Measurements from ENCODE around the gene TBC1D5. TPM values are rescaled to one million over a fixed set of nuclear protein-coding genes. Genes with fewer than 3 reads are reported as not detected.

TBC1D5 gene
- total RNA-seq, 1 experiment from 2014 or later = 26.1 TPM

- DNase-seq (ENCODE audit: low spot score) (no peak), ATAC-seq (no peak)
- TF ChIP-seq OVOL2 (CRISPR knock-in tag; IDR thresholded peaks at IDR 0.05; ENCODE audit: borderline replicate concordance) (no peak), NR2C2 (CRISPR knock-in tag; IDR thresholded peaks at IDR 0.05) (no peak), ZNF425 (CRISPR knock-in tag; conservative IDR thresholded peaks at IDR 0.05) (no peak), IRF1 (CRISPR knock-in tag; IDR thresholded peaks at IDR 0.05) (no peak), FOXK1 (CRISPR knock-in tag; IDR thresholded peaks at IDR 0.05) (no peak), E2F5 (CRISPR knock-in tag; IDR thresholded peaks at IDR 0.05) (no peak), FOXP4 (CRISPR knock-in tag; IDR thresholded peaks at IDR 0.05) (no peak), ZNF416 (CRISPR knock-in tag; IDR thresholded peaks at IDR 0.05) (no peak)
- Mint-ChIP-seq H3K4me3 (no peak overlapping the region), H3K4me1 (no peaks in the 10 kb centered on the region), H3K9me3 (peaks cover 30% of the 10 kb centered on the region), H3K27me3 (ENCODE audit: low read depth) (no peaks in the 10 kb centered on the region), H3K27ac (no peak overlapping the region), H3K36me3 (peaks cover 29% of the 10 kb centered on the region)
- CTCF ChIA-PET = no interaction called here
- POLR2A ChIA-PET = no interaction called here
Observed at GRCh38 chr3:17714473-17714872, 28.0 kb downstream of the TBC1D5 start.

GRCh38 chr3:17709236-17709810 is 33.1 kb downstream of the TBC1D5 start:
- Mint-ChIP-seq H3K9me3 (peaks cover 18% of the 10 kb centered on the region), H3K36me3 (peaks cover 17% of the 10 kb centered on the region), H3K4me1 (no peaks in the 10 kb centered on the region), H3K4me3 (no peak overlapping the region), H3K27me3 (ENCODE audit: low read depth) (no peaks in the 10 kb centered on the region), H3K27ac (no peak overlapping the region)
- DNase-seq (ENCODE audit: low spot score) = no peak
- CTCF ChIA-PET = no interaction called here
- POLR2A ChIA-PET = no interaction called here
- ATAC-seq = no peak
- TF ChIP-seq ATF2 (CRISPR knock-in tag; IDR thresholded peaks at IDR 0.05; ENCODE audit: borderline replicate concordance, low read depth) = no peak
- no peak for TF ChIP-seq CTCF (IDR thresholded peaks at IDR 0.05)
- TF ChIP-seq IRF2 (CRISPR knock-in tag; IDR thresholded peaks at IDR 0.05; ENCODE audit: borderline replicate concordance, low read depth) = no peak
- TF ChIP-seq STAT6 (CRISPR knock-in tag; conservative IDR thresholded peaks at IDR 0.05; ENCODE audit: low read depth) = no peak
- TF ChIP-seq ZNF121 (CRISPR knock-in tag; IDR thresholded peaks at IDR 0.05) = no peak
- no peak for TF ChIP-seq IRF1 (CRISPR knock-in tag; IDR thresholded peaks at IDR 0.05)
- TF ChIP-seq SOX15 (CRISPR knock-in tag; IDR thresholded peaks at IDR 0.05) = no peak

All from WTC11 (cell line).